GM12874 (cell line): ENCODE results near the gene KIF5C.

Source experiments
- CTCF ChIP-seq: IDR thresholded peaks from 2 replicates; pipeline ENCODE4 v1.5.1; 2011; ENCODE audit warnings: low read depth, mild to moderate bottlenecking, control low read depth, low read length, moderate library complexity; ENCODE audit not compliant: insufficient read depth

KIF5C gene

GRCh38 chr2:149064365-149064841 is 189.4 kb downstream of the KIF5C start:
- TF ChIP-seq CTCF: no peak

GRCh38 chr2:149064856-149065630 is 190.0 kb downstream of the KIF5C start:
- TF ChIP-seq CTCF: no peak

- no peak for TF ChIP-seq CTCF
Measured at GRCh38 chr2:149068225-149068995, 193.4 kb downstream of the KIF5C start.

GRCh38 chr2:149068996-149069888 is 194.2 kb downstream of the KIF5C start:
- no peak for TF ChIP-seq CTCF

GRCh38 chr2:149070681-149071320 is 195.8 kb downstream of the KIF5C start:
- no peak for TF ChIP-seq CTCF

GRCh38 chr2:149075105-149075504 is 200.1 kb downstream of the KIF5C start:
- no peak for TF ChIP-seq CTCF
